HepG2 (cell line): Measurements from ENCODE around the gene RNF149. TPM values are rescaled to one million over a fixed set of nuclear protein-coding genes. Genes with fewer than 3 reads are reported as not detected.

Experiments used
- CAMTA2 ChIP-seq: sonication (generic); formaldehyde crosslinking; IDR thresholded peaks from 2 replicates; pipeline ENCODE4 v1.4.0; 2020; ENCODE audit warnings: mild to moderate bottlenecking, missing genetic modification reagents, borderline replicate concordance
- CREB1 ChIP-seq, 2 experiments: fragments of 450-650 bp in 1 of 2; IDR thresholded peaks; 2 replicates each; pipeline ENCODE4 v1.6.1; 2016 to 2017; ENCODE audit warnings: control low read depth in 1 of 2, mild to moderate bottlenecking in 1 of 2, missing compliant biosample characterization in 1 of 2, missing genetic modification characterization in 1 of 2
- CSRNP2 ChIP-seq: sonication (generic); formaldehyde crosslinking; conservative IDR thresholded peaks from 2 replicates; pipeline ENCODE4 v1.8.0; 2022; ENCODE audit warnings: low read depth, missing genetic modification reagents
- FOSL2 ChIP-seq: sonication (generic); formaldehyde crosslinking; IDR thresholded peaks from 2 replicates; pipeline ENCODE4 v1.4.0; 2020; ENCODE audit warnings: missing genetic modification reagents
- FOXJ3 ChIP-seq: sonication (generic); formaldehyde crosslinking; IDR thresholded peaks from 2 replicates; pipeline ENCODE4 v1.4.0; 2020; ENCODE audit warnings: missing genetic modification reagents, mild to moderate bottlenecking, borderline replicate concordance
- FOXO1 ChIP-seq: sonication (generic); formaldehyde crosslinking; IDR thresholded peaks from 2 replicates; pipeline ENCODE4 v1.4.0; 2020; ENCODE audit warnings: missing genetic modification reagents
- HDAC1 ChIP-seq: sonication (generic); formaldehyde crosslinking; IDR thresholded peaks from 2 replicates; pipeline ENCODE4 v1.5.1; 2020; ENCODE audit warnings: mild to moderate bottlenecking, missing genetic modification reagents
- HDAC2 ChIP-seq: sonication (generic); formaldehyde crosslinking; IDR thresholded peaks from 2 replicates; pipeline ENCODE4 v1.4.0; 2020; ENCODE audit warnings: missing genetic modification reagents
- KLF11 ChIP-seq: IDR thresholded peaks from 2 replicates; pipeline ENCODE4 v1.6.1; 2016; ENCODE audit warnings: missing compliant biosample characterization
- ZBTB26 ChIP-seq: IDR thresholded peaks from 2 replicates; pipeline ENCODE4 v1.6.1; 2016; ENCODE audit warnings: missing compliant biosample characterization, missing genetic modification reagents, borderline replicate concordance
- ZBTB4 ChIP-seq: sonication (generic); formaldehyde crosslinking; IDR thresholded peaks from 2 replicates; pipeline ENCODE4 v1.4.0; 2020; ENCODE audit warnings: missing genetic modification reagents, mild to moderate bottlenecking, borderline replicate concordance
- ZGPAT ChIP-seq: IDR thresholded peaks from 2 replicates; pipeline ENCODE4 v1.6.1; 2016; ENCODE audit warnings: mild to moderate bottlenecking
- ZNF101 ChIP-seq: sonication (generic); formaldehyde crosslinking; IDR thresholded peaks from 2 replicates; pipeline ENCODE4 v1.4.0; 2020; ENCODE audit warnings: mild to moderate bottlenecking, low read depth, missing genetic modification reagents, borderline replicate concordance
- ZNF20 ChIP-seq: sonication (generic); formaldehyde crosslinking; IDR thresholded peaks from 2 replicates; pipeline ENCODE4 v1.4.0; 2020; ENCODE audit warnings: mild to moderate bottlenecking, moderate library complexity, missing genetic modification reagents
- ZNF326 ChIP-seq: sonication (generic); formaldehyde crosslinking; IDR thresholded peaks from 2 replicates; pipeline ENCODE4 v1.4.0; 2020; ENCODE audit warnings: missing genetic modification reagents, borderline replicate concordance
- ZNF557 ChIP-seq: sonication (generic); formaldehyde crosslinking; IDR thresholded peaks from 2 replicates; pipeline ENCODE4 v1.4.0; 2020; ENCODE audit warnings: missing genetic modification reagents
- ZNF607 ChIP-seq: sonication (generic); formaldehyde crosslinking; IDR thresholded peaks from 2 replicates; pipeline ENCODE4 v1.5.1; 2020; ENCODE audit warnings: missing genetic modification reagents, mild to moderate bottlenecking, borderline replicate concordance
- ZNF740 ChIP-seq: sonication (generic); formaldehyde crosslinking; IDR thresholded peaks from 2 replicates; pipeline ENCODE4 v1.4.0; 2020; ENCODE audit warnings: missing genetic modification reagents
- ZUFSP ChIP-seq: sonication (generic); formaldehyde crosslinking; IDR thresholded peaks from 2 replicates; pipeline ENCODE4 v1.9.0; 2021; ENCODE audit warnings: missing genetic modification reagents, mild to moderate bottlenecking, borderline replicate concordance
- polyA plus RNA-seq, 8 experiments: library from polyadenylated mRNA; depleted of rRNA in 3 of 8; stranded (reverse) in 7 of 8; unstranded in 1 of 8; fragments of >200 nt; fragmentation: Illumina TruSeq in 4 of 8; extraction: Trizol in 4 of 8; gene quantifications; 2 replicates each; pipeline versions ENCODE4 v1.2.1 to v1.2.3, GENCODE V29; 2011 to 2016; ENCODE audit warnings: low read depth in 4 of 8, missing spikeins in 1 of 8, mixed read lengths in 1 of 8; ENCODE audit not compliant: insufficient read depth in 1 of 8
- total RNA-seq, 5 experiments: library from RNA; depleted of rRNA; stranded (reverse); fragments of >200 nt; fragmentation: Illumina TruSeq; extraction: Trizol; gene quantifications; 2 replicates each; pipeline ENCODE4 v1.2.3, GENCODE V29; 2016; ENCODE audit warnings: low read depth in 1 of 5

The RNF149 gene
- total and polyA plus RNA-seq, 2 of the 13 experiments (the other 11 are each of a cell fraction or from before 2014, with no cell fraction given), result 87.6 to 109 TPM

- TF ChIP-seq ZNF740 (CRISPR knock-in tag) (no peak), HDAC1 (CRISPR knock-in tag) (0 out of 2 replicates have a peak, but pooled peaks have one; percentile 3), ZNF326 (CRISPR knock-in tag) (no peak), ZNF607 (CRISPR knock-in tag) (peak; percentile 27; the same call in 1 of the 2 replicates), ZBTB26 (CRISPR knock-in tag) (no peak), ZBTB4 (no peak), HDAC2 (CRISPR knock-in tag) (no peak), ZGPAT (CRISPR knock-in tag) (0 out of 2 replicates have a peak, but pooled peaks have one; percentile 15), CREB1 (IDR thresholded peaks at IDR 0.05) (no peak), CREB1 (CRISPR knock-in tag; IDR thresholded peaks at IDR 0.05) (0 out of 2 replicates have a peak, but pooled peaks have one; percentile 24), KLF11 (0 out of 2 replicates have a peak, but pooled peaks have one; percentile 20), ZUFSP (CRISPR knock-in tag) (no peak), ZNF101 (no peak), FOXO1 (CRISPR knock-in tag) (no peak), CSRNP2 (CRISPR knock-in tag) (no peak), CAMTA2 (no peak), ZNF557 (CRISPR knock-in tag) (0 out of 2 replicates have a peak, but pooled peaks have one; percentile 35), FOXJ3 (CRISPR knock-in tag) (no peak), ZNF20 (CRISPR knock-in tag) (no peak), FOSL2 (no peak)
Measured at GRCh38 chr2:101310090-101310833, 1.8 kb upstream of the RNF149 start (continued).
